Stimulated activated CD4-positive, alpha-beta T cell treated with anti-CD3 and anti-CD28 coated beads, Interleukin-1b, Interleukin-23, amount 100 ng/mL, for 1 hour (primary cell): ENCODE measurements around the gene POLR2M.

Experiments
- DNase-seq, 2 donors: peaks; one replicate each; pipeline ENCODE4 v3.0.0-alpha.2; 2020; ENCODE audit warnings: low read depth in 2 of 2

POLR2M gene

GRCh38 chr15:57740048-57740447 is 33.5 kb downstream of the POLR2M start:
- DNase-seq: no peak

GRCh38 chr15:57741089-57741488 is 34.6 kb downstream of the POLR2M start:
- no peak for DNase-seq

- no peak for DNase-seq
Measured at GRCh38 chr15:57743424-57743823, 36.9 kb downstream of the POLR2M start.

- DNase-seq: no peak
Measured at GRCh38 chr15:57746786-57747185, 40.3 kb downstream of the POLR2M start.

GRCh38 chr15:57747206-57747896 is 40.8 kb downstream of the POLR2M start:
- DNase-seq: no peak

GRCh38 chr15:57751177-57751800 is 44.8 kb downstream of the POLR2M start:
- DNase-seq: no peak

GRCh38 chr15:57752436-57752835 is 45.9 kb downstream of the POLR2M start:
- DNase-seq: no peak

GRCh38 chr15:57752840-57753239 is 46.3 kb downstream of the POLR2M start:
- no peak for DNase-seq

- DNase-seq: no peak
Measured at GRCh38 chr15:57756466-57756865, 50.0 kb downstream of the POLR2M start.

- no peak for DNase-seq
Measured at GRCh38 chr15:57758560-57758959, 52.0 kb downstream of the POLR2M start.

GRCh38 chr15:57761562-57761961 is 55.0 kb downstream of the POLR2M start:
- DNase-seq: no peak

GRCh38 chr15:57762302-57762701 is 55.8 kb downstream of the POLR2M start:
- DNase-seq: no peak

- DNase-seq: no peak
Measured at GRCh38 chr15:57763176-57763964, 56.9 kb downstream of the POLR2M start.
